NCI-H510A (cell line): ENCODE data around the gene ECI1.
A peak's percentile ranks its signal among the peaks of the same experiment; 100 is the strongest.
"Not testable (repeated sequence)": the region's sequence is repeated elsewhere in the genome, so short reads cannot be mapped to it uniquely, and the experiment has no call there.

Experiments
- DNase-seq: peaks from one replicate; lab custom pipeline; 2025; lab: John Stamatoyannopoulos, UW

Gene ECI1

DNA sequence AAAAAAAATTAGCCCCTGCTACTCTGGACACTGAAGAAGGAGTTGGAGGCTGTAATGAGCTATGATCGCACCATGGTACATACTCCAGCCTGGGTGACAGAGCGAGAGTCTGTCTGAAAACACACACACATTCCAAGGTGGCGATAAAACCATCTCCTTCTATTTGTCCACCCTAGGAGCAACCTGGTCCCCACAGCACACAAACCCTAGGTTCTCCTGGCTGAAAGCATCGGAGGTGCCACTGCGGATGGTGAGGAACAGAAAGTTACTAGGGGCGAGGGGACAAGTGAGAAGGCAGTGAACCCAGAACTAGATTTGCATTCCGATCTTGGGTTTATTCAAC, 1.4 kb upstream of the ECI1 start:
- no peak for DNase-seq

DNA sequence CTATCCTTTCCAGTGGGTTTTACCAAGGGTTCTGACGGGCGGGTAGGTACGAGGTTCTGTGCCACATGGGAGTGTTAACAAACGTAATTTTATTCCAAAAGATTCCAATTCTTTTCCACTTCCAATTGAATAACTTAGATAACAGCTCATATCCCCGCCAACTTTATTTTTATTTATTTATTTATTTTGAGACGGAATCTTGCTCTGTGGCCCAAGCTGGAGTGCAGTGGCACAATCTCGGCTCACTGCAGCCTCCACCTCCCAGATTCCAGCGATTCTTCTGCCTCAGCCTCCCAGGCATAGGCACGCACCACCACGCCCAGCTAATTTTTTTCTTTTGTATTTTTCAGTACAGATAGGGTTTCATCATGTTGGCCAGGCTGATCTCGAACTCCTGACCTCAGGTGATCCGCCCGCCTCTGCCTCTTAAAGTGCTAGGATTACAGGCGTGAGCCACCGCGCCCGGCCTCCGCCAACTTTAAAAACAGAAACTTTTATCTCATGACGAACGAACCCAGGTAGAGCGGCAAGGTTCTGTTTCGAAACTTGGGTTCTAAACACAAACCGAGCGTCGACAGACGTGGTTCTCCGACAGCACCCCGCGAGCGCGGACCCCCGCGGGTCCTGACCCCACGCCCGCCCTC, 613 bp downstream of the ECI1 start:
- no peak for DNase-seq

- DNase-seq: no peak
These were observed 5.0 kb downstream of the ECI1 start for GRCh38 chr16:2246301-2246885.

GRCh38 chr16:2244926-2245795, 6.2 kb downstream of the ECI1 start:
- DNase-seq: no peak

GRCh38 chr16:2244301-2244700, 7.1 kb downstream of the ECI1 start:
- DNase-seq: no peak

DNA sequence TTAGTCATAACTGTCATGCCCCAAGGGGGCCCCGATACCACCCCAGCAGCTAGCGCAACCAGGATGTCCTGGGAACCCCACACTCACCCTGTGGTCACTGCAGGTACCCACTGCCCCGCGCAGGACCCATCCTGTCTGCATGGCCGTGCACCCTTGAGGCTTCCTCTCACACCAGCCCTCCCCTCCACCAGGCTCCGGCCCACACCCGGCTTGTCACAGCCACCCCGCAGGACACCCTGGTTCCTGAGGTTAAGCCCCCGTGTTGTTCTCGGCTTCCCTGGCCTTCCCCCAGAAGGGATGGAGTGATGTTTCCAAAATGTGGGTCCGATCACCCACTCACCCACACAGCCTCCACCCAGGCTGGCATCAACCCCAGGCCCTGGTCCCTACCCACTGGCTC, 7.6 kb downstream of the ECI1 start:
- no peak for DNase-seq

DNA sequence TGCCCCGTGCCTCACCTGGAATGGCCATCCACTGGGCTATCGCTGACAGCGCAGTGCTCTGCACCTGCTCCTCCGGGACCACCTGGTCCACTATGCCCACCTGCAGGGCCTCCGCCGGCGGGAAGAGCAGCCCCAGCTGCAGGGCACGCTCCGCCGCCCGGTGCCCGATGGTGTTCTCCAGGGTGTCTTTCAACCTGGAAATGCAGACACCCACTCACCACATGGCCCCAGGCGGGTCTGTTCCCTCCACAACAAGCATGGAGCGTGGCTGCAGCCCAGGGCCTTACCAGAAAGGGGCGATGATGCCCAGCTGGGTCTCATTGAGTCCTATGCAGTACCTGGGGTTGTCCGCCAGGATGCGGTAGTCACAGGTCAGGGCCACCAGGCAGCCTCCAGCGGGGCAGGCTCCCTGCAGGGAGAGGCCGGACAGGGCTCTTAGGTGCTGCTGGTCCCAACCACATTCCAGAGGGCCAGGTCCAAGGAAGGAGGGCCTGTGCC, 8.3 kb downstream of the ECI1 start:
- no peak for DNase-seq

DNA sequence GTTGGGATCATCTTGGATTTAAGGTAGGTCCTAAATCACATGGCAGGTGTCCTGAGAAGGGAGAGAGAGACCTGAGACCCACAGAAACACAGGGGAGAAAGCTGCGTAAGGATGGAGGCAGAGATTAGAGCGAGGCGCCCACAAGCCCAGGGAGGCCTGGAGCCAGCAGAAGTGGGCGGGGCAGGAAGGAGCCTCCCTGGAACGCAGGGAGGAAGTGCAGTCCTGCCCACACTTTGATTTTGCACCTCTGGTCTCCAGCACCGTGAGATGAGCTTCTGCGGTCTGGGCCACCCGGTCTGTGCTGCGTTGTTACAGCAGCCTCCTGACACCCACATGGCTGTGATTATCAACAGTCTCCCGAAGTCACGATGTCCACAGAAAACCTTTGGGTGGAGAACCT, 8.8 kb downstream of the ECI1 start:
- no peak for DNase-seq

- DNase-seq: not testable (repeated sequence)
These were observed 11.1 kb downstream of the ECI1 start for GRCh38 chr16:2240331-2240730.

GRCh38 chr16:2238838-2239675, 12.3 kb downstream of the ECI1 start:
- DNase-seq: no peak

- no peak for DNase-seq
These were observed 13.1 kb downstream of the ECI1 start for GRCh38 chr16:2238150-2238837.

- no peak for DNase-seq
These were observed 13.8 kb downstream of the ECI1 start for GRCh38 chr16:2237493-2238149.

GRCh38 chr16:2237102-2237482, 14.3 kb downstream of the ECI1 start:
- DNase-seq: no peak

DNA sequence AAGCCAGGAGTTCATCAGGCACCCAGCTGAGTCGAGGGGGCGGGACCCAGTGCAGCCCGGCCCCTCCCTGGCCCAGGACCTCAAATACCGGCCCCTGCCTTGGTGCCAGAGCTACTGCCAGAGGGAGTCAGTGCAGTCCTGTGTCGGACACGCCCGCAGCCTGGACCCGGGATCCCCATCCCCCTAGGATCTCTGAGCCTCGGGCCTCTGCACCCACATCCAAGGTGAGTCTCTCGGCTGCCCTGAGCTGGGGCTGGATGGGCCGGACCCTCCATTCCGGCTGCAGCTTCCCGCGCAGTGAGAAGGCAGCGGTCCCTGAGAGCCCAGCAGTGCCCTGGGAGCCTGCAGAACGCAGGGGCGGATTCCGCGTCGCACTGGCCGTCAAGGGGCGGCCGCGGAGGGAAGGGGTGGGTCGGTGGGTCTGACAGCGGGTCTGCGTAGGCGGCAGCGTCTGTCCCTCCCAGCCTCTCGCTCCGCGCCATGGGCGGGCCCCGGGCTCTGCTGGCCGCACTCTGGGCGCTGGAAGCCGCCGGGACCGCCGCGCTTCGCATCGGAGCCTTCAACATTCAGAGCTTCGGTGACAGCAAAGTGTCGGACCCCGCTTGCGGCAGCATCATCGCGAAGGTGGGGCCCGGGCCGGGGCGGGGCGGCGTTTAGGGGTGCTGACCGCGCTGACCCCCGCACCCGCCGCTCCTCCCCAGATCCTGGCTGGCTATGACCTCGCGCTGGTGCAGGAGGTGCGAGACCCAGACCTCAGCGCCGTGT, 14.9 kb downstream of the ECI1 start, which contains the start of gene DNASE1L2:
Gene DNASE1L2, plus strand, starts transcription at position 108 of the 765 bp plus-strand sequence. Its CDS starts 373 bp downstream, at position 481.
- no peak for DNase-seq

GRCh38 chr16:2235695-2236336, 15.6 kb downstream of the ECI1 start:
- DNase-seq: no peak

DNA sequence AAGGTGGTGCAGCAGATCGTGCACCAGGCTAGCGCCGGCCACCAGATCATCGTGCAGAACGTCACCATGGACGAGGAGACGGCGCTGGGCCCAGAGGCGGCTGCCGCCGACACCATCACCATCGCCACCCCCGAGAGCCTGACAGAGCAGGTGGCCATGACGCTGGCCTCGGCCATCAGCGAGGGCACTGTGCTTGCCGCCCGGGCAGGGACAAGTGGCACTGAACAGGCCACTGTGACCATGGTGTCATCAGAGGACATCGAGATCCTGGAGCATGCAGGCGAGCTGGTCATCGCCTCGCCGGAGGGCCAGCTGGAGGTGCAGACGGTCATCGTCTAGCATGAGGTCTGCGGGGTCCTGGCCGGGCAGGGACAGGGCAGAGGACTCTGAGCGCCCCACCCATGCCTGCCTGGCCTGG, 16.1 kb downstream of the ECI1 start:
- DNase-seq: no peak

GRCh38 chr16:2234813-2235170, 16.6 kb downstream of the ECI1 start:
- no peak for DNase-seq

DNA sequence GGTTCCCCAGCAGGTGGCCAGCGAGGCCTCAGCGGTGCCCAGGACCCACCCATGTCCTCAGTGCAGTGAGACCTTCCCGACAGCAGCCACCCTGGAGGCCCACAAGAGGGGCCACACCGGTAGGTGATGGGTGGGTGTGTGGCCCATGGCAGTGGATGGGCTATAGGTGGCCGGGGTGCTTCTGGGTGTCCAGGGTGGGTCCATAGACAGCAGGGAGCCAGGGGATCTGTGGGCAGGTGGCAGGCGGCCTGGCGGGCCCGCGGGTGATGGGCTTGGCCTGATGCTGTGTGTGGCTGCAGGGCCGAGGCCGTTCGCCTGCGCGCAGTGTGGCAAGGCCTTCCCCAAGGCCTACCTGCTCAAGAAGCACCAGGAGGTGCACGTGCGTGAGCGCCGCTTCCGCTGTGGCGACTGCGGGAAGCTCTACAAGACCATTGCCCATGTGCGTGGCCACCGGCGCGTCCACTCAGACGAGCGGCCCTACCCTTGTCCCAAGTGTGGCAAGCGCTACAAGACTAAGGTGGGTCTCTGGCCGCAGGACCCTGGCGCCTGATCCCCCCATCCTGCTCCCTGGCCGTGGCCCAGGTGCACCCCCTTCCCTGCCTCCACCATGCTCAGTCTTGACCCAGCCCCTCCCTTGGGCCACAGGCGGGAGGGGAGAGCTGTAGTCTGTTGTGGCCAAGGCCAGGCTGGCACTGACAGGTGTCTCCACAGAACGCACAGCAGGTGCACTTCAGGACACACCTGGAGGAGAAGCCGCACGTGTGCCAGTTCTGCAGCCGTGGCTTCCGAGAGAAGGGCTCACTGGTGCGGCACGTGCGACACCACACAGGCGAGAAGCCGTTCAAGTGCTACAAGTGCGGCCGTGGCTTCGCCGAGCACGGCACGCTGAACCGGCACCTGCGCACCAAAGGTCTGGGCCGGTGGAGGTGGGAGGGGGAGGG, 17.2 kb downstream of the ECI1 start:
- peak; percentile 90 for DNase-seq
